Hepatocyte (in vitro differentiated cells): ENCODE measurements around the gene RRP1.

ENCODE experiments used
- CTCF ChIP-seq: fragments of 200-600 bp; sonication (generic); IDR thresholded peaks from 2 replicates; pipeline ENCODE4 v1.5.1; 2016; ENCODE audit warnings: antibody characterized with exemption, mild to moderate bottlenecking; ENCODE audit not compliant: poor library complexity
- EZH2 ChIP-seq: fragments of 200-600 bp; sonication (generic); IDR thresholded peaks from 2 replicates; pipeline ENCODE4 v1.6.1; 2016; ENCODE audit warnings: antibody characterized with exemption, mild to moderate bottlenecking, borderline replicate concordance
- EZH2phosphoT487 ChIP-seq: fragments of 200-600 bp; sonication (generic); IDR thresholded peaks from one replicate; pipeline ENCODE4 v1.6.1; 2018; ENCODE audit warnings: antibody characterized with exemption, mild to moderate bottlenecking, low read depth, moderate library complexity; ENCODE audit not compliant: unreplicated experiment, severe bottlenecking

GRCh38 chr21:43849532-43850299 lies 60.3 kb downstream of the RRP1 start:
- TF ChIP-seq CTCF (no peak), EZH2phosphoT487 (no peak), EZH2 (no peak)
